NCI-H82 treated with DMSO at 0.1 percent for 48 hours (cell line): ENCODE measurements around the gene RNU1-2.
"Not testable (repeated sequence)": the region's sequence is repeated elsewhere in the genome, so short reads cannot be mapped to it uniquely, and the experiment has no call there.

Experiments
- DNase-seq: peaks from one replicate; lab custom pipeline; 2025; ENCODE audit not compliant: unreplicated experiment; lab: John Stamatoyannopoulos, UW

The RNU1-2 gene

DNA sequence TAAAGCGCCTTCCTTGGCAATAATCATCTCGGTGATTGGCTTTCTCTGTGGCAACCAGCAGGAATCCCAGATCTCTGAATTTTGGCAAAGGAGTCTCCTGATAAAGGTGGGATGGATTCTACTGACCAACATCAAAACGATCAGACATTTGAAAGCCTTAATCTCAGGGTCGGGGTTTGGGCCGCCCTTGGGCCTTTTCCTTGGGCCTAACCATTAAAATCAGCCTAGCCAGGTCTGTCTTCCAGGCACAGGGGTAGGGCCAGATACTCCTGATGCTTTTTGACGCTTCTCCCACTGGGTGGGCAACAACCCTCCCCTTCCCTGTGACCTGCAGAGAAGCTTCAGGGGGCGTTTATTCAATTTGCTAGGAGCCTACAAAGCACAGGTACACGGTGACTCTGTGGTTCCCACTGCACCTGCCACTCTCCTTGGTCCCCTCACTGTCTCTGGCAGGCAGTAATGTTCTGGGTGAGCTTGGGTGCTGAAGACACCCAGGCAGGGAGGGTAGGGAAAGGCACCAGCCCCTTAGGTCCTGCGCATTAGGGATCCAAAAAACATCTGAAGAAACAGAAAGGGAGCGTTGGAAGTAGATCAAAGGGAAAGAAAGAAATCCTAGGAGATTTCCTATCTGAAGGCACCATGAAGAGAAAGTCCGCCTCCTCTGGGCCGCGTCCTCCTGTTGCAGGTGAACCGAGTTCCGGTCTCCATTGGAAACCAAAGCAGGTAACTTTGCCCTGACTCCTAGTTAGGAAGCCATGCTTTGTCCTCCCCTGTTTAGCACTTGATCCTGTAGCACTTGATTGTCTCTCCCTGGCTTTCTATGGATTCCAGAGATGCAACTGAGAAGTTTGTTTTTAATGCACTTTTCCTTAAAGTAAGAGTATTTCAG lies 12.3 kb downstream of the RNU1-2 start:
- no peak for DNase-seq

DNA sequence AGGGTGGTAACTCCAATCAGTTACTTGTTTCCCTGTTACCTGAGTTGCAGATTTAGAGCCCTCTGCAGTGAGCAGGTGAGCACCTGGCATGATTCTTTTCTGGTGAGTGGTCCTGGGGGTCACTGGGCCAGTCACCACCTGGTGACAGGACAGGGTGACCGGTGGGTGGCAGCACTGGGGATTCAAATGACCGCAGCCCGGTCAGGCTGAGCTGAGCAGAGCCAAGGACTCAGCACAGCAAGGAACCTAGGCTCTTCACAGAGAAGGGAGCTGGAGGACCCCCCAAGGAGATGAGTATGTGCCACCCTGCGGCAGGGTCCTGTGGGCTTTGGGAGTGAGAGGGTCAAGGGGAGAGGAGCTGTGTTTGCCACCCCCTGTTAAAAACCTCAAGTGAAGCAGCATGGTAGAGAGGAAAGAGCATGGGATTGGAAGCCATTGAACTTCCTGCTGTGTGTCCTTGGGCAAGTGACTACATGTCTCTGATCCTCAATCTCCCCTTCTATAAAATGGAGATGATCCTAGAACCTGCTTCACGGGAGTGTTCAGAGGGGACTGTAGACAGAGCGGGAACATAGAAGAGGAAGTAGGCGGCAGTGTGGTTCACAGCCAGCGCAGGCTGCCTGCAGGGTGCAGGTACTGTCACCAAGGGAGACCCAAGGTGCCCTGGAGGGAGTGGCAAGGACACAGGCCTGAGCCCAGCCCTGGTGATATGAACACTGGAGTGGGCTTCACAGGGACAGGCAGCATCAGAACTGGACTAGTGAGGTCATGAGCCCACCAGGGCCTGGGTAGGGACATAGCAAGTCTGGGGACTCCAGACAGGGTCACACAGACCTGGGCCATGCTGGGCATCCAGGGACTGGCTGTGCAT lies 16.3 kb downstream of the RNU1-2 start:
- not testable (repeated sequence) for DNase-seq

DNA sequence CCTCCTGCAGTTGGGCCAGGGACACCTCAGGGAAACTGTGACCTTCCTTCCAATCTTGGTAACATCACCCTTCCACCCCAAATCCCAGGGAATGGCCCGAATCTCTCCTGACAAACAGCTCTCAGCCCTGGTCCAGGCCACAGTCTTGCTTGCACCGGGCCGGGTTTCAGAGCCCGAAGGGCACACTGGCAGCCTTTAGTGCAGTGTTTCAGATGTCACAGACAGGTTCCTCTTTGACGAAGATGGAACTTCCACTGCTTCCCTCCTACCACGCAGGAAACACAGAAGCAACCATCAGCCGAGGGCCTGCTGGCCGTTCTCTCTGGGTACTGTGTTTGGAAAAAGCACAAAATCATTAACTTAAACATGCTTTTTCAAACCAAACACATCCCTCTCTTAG lies 17.0 kb downstream of the RNU1-2 start:
- not testable (repeated sequence) for DNase-seq

DNA sequence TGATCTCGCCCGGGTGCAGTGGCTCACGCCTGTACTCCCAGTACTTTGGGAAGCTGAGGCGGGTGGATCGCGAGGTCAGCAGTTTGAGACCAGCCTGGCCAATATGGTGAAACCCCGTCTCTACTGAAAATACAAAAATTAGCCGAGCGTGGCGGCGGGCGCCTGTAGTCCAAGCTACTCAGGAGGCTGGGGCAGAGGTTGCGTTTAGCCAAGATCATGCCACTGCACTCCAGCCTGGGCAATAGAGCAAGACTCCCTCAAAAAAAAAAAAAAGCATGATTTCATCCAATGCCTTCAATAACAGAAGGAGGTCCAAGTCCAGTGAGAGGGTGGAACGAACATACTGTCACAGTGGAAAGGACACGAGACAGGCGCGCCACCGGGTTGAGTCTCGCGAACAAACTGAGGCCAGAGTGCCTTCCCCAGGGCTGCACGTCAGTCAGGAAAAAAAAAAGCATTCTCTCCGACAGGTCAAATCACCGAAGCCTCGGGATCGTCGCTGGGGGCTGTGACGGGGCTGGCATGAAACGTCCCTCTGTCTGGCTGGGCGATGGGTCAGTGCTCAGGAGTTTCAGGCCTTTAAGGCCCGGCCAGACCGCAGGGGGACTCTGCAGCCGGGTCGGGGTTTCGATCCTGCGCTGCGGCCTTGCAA lies 17.5 kb downstream of the RNU1-2 start:
- no peak for DNase-seq

DNA sequence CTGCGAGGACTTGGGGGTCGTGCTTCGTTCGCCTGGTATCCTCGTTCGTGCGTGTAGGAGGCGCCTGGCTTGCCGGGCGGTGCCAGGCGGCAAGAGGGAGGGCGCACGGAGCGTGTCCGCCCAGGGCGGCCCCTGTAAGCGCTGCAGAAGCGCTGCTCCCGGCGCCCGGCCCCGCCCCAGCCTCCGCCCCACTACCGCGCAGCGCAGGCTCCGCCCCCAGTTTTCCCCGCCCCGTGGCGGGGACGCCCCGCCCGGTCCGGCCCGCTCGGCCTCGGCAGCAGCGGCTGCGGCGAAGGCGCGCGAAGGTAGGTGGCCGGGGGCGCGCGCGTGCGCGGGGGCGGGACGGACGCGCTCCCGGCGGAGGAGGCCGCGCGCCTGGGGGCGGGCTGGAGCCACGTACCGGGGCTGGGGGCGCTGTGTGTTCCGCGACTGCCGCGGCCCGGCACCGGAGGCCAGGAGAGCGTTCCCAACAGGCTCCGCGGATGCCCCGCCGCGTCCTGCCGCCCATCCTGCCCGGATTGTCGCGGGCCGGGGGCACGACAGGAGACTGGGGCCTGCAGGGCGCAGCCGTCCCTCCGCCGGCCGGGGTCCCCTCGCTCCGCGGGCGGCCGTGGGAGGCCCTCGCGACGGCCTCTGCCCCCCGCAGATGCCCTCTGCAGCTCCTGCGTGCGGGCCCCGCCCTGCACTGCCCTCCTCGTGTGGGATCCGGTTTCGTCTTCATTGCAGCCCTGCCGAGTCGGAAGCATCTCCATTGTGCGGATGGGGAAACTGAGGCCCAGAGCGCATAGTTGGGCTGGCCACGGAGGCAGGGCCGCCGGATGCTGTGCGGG lies 18.3 kb downstream of the RNU1-2 start:
- DNase-seq: peak; percentile 96

DNA sequence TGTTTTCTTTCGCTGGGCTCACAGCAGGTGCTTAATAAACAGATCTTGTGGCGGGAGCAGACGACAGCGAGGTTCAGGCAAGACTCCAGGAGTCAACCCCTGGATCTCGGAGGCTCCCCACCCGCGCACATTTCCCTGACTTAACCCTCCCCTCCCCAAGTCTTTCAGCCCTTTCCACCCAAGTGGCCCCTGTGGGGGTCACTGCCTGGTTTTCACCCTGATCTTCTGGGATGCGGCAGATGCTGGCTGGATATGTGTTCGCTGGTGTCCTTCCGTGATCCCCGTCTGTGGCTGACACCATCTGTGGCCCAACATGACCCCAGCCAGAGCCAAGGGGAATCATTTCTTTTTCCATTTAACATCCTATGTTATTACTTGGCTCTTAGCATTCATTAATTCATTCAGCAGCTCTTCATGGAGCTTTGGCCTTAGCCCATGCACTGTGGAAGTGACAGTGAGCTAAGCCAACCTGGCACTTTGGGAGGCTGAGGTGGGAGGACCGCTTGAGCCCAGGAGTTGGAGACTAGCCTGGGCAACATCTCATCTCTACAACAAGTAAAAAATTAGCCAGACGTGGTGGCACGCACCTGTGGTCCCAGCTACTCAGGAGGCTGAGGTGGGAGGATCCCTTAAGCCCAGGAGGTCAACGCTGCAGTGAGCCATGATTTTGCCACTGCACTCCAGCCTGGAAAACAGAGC lies 19.3 kb downstream of the RNU1-2 start:
- peak; percentile 80 for DNase-seq

DNA sequence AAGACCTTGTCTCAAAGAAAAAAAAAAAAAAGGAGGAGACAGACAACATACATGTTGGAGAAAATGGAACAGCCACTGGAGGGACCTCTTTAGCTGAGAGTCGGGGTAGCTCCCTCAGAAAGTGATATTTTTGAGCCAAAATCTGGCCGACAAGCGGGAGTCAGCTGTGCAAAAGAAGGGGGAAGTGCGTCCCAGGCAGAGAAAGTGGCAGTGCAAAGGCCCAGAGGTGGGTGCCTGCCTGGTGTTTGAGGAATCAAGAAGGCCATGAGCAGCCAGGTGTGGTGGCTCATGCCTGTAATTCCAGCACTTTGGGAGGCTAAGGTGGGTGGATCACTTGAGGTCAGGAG lies 19.8 kb downstream of the RNU1-2 start:
- DNase-seq: no peak

DNA sequence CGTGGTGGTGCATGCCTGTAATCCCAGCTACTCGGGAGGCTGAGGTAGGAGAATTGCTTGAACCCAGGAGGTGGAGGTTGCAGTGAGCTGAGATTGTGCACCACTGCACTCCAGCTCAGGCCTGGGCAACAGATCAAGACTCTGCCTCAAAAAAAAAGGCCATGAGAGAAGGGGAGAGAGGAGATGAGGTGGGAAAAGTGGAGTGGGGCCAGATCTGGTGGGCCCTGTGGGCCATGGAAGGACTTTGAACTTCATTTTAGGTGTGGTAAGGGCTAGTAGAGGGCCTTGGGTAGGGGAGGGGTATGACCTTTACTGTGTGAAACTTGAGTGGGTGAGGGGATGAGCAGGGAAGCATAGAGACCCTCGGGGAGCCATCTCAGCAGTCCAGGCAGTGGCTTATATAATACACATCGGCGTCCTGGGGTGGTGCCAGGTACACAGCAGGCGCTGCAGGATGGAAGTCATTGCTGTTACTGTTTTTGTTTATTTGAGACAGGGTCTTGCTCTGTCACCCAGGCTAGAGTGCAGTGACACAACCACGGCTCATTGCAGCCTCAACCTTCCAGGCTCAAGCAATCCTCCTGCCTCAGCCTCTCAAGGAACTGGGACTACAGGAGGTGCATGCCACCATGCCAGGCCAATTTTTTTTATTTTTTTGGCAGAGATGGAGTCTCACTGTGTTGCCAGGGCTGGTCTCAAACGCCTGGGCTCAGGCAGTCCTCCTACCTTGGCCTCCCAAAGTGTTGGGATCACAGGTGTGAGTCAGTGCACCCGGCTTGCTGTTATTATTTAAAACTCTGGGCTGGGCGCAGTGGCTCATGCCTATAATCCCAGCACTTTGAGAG lies 20.5 kb downstream of the RNU1-2 start:
- DNase-seq: not testable (repeated sequence)

DNA sequence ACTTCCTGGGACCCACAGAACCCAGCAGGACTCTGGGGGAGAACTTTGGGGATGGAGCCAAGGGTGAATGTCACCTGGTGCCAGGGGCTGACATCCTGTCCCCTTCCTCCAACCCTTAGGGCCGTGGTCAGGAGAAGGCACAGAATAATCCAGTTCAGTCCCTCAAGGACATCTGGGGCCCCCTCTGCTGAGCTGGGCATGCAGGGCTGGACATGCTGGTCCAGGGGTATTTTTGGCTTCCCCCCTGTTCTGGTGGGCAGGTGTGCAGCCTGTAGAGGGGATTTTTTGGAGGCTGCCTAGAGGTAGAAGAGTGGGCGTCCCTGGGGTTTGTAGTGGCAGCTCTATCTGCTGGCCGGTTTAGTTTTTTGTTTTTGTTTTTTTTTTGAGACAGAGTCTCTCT lies 22.6 kb downstream of the RNU1-2 start:
- no peak for DNase-seq

DNA sequence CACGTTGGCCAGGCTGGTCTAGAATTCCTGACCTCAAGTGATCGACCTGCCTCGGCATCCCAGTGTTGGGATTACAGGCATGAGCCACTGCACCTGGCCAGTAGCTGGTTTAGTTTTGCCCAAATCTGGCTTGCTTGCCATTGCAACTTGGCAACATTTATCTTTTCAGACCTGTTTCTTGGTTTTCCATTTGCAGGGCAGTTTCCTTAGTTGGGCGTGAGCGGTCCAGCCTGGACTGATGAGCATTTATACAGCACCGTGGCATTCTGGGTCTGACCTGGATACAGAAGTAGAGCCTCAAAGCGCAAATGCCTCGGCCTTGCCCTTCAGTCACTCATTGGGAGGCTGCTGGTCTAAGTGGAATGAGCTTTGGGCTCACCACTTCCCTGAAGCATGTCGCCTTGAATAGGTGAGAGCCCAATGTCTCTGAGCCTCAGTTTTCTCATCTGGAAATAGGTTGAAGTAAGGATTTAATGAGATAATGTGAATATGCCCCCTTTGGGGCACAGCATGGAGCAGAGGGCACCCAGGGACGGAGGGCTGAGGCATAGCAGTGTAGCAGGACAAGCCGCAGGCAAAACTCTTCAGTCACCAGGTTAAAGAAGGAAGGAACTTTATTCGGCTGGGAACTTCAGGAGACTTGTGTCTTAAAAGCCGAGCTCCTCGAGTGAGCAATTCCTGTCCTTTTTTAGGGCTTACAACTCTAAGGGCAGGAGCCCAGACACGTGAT lies 23.3 kb downstream of the RNU1-2 start:
- DNase-seq: not testable (repeated sequence)

DNA sequence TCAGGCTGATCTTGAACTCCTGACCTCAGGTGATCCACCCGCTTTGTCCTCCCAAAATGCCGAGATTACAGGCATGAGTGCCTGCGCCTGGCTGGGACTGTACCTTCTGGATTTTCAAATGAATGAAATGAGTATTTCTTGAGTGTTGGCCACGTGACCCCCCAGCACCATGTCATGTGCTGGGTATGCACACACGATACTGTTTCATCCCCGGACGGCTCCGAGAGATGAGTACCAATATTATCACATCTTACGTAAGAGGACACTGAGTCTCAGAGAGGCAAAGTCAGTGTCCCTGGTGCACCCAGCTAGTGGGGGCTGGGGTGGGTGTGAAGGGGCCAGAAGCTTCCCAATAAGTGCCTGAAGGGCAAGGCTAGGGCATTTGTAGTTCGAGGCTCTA lies 25.2 kb downstream of the RNU1-2 start:
- DNase-seq: no peak

DNA sequence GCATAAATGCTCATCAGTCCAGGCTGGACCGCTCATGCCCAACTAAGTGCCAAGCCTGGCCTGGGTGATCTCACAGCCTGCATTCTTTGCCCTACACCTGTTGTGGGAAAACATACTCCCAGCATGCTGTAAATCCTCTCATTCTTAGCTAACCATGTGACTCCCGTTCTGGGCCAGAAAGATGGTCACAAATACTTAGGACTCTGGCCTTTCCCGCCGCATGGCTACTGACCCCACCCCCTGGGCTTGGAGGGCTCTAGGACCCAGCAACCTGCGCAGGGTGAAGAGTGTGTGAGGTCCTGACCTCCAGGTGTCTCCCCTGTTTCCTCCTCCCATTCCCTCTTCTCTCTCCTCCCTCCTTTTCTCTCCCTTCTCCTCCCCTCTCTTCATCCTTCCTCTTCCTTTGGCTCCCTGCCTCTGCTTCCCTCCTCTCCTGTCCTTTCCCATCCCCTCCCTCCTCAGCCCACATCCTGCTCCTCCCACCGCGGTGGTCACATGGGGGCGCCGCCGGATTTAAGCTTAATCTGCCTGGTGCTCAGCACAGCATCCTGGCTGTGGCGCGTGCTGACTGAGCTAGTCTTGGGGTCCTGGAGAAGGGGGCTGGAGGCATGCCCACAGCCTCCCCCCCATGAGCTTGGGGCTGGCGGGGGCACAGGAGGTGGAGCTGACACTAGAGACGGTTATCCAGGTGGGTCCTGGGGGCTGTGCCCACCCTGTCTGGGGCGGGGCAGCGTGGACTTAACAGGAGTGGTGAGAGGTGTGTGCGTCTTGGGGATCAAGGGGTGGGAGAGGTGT lies 25.8 kb downstream of the RNU1-2 start, which contains the start of gene CROCC:
CROCC (plus strand) TSS at position 541 of the 795 bp plus-strand sequence; CDS start at position 629, 88 bp downstream.
- DNase-seq: peak; percentile 99

DNA sequence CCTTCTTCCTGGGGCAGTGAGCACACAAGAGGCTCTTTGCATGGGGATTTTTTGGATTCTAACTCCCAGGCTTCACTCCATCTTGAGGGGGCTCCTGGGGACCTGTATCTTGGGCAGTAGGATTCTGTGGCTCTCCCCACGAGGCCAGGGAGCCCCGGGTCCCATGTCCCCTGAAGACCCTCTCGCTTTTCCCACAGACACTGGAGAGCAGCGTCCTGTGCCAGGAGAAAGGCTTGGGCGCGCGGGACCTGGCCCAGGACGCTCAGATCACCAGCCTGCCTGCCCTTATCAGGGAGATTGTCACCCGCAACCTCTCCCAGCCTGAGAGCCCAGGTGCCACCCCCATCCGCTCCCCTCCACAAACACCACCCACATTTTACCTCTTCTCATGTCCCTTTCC lies 26.7 kb downstream of the RNU1-2 start:
- no peak for DNase-seq

DNA sequence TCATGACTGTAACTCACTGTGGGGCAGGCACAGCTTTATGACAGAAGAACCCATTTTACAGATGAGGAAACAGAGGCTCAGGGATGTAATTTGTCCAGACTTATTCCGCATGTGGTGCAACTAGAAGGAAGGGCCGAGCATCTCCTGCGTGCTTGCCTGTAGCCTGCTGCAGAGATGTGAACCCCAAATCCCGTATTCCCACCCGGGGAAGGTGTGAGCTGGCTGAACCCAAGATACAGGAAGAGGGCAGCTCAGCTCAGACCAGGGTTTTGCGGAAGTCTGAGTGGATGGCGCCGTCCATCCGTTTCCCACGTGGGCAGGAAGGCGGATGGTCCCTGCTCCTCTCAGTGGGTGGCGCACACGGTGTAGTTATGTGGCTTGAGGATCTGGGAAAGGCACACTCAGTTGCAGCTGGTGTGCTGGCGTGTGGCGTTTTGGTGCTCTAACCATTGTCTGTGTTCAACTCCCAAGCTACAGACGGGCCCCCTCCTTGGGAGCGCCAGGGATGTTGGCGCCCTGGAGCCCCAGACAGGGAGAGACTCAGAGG lies 27.2 kb downstream of the RNU1-2 start:
- no peak for DNase-seq

DNA sequence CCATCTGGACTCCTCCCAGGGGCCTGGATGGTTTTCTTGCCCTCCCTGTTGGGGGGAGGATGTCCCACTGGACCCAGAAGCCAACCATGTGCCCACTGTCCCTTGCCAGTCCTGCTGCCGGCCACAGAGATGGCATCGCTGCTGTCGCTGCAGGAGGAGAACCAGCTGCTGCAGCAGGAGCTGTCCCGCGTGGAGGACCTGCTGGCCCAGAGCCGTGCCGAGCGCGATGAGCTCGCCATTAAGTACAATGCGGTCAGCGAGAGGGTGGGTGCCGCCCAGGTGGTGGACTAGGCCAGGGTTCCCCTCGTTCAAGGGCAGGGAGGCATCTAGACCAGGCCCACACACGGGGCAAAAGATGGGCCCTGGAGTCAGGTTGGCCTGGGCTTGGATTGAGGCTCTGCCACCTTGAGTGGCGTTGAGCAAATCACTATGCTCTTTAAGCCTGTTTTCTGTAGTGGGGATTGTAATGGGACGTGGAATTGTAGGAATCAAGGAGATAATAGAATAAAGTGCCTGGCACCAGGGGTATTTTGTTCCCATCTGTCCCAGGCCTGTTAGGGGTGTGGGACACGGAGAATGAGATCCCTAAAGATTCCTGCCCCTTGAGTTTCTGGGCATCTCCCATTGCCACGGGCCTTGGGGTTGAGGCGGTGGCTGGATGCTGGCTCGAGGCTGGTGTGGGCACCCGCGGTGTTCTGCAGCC lies 28.6 kb downstream of the RNU1-2 start:
- DNase-seq: no peak

DNA sequence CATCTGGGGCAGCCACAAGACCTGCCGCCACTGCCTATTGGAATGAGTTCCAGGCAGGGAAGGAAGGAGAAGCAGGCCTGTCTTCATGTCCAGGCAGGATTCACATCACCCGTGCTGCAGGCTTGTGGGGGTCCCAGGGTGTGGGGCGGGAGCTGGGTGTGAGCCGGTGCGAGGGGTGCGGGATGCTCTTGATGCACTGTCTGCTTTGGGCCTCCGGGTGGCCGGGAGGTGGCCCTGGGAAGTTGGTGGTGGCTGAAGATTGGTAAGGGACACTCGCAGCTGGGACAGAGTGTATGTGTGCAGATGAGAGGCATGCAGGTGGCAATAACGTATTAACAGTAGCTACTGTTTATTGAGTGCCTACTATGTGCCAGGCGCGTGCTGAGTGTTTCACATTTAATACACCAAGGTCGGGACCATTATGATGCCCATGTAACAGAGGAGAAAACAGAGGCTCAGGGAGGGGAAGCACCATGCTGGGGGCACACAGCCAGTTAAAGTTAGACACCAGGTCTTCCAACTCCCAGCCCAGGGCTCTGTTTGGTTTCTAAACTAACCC lies 29.2 kb downstream of the RNU1-2 start:
- DNase-seq: no peak
